Panc1 (cell line): ENCODE data around the gene LRMDA.

Source experiments
- CTCF ChIP-seq: fragments of 450-650 bp; IDR thresholded peaks from 2 replicates; pipeline ENCODE4 v1.5.1; 2017; ENCODE audit warnings: mild to moderate bottlenecking
- REST ChIP-seq, 2 experiments: IDR thresholded peaks; 2 replicates each; pipeline ENCODE4 v1.6.1; 2011 to 2012; ENCODE audit warnings: low read depth in 2 of 2, control low read depth in 1 of 2, low read length in 1 of 2, mild to moderate bottlenecking in 1 of 2, moderate library complexity in 1 of 2; ENCODE audit not compliant: insufficient read depth in 1 of 2
- TCF7L2 ChIP-seq: IDR thresholded peaks from 2 replicates; pipeline ENCODE4 v1.6.1; 2011; ENCODE audit warnings: mild to moderate bottlenecking, low read depth, low read length, inconsistent platforms

GRCh38 chr10:75995041-75995430, 563.6 kb downstream of the LRMDA start:
- no peak for TF ChIP-seq CTCF
- TF ChIP-seq TCF7L2: no peak
- no peak for TF ChIP-seq REST (IDR thresholded peaks at IDR 0.05; ENCODE audit: insufficient read depth in 1 of 2, low read depth in 2 of 2, low read length in 1 of 2)
